ENCODE measurements around the gene CCDC87.

DNA sequence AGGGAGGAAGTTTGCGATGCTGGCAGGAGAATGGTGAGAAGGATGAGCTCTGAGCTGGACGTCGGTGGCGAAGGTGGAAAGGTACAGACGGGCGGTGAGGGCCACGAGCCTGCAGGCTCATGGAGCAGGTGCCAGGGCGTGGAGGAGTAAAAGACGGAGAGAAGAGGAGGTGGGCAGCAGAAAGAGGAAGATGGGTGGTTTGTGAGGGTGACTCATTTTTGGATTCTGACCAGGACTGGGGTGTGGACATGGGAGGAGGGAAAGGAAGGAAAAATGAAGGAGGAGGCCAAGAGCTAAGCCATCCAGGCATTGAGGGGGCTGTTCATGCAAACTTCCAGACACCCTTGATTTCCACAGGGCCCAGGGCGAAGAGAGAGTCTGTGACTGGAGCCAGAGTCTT, 50.5 kb downstream of the CCDC87 start:
- TF ChIP-seq, protein P1, sequence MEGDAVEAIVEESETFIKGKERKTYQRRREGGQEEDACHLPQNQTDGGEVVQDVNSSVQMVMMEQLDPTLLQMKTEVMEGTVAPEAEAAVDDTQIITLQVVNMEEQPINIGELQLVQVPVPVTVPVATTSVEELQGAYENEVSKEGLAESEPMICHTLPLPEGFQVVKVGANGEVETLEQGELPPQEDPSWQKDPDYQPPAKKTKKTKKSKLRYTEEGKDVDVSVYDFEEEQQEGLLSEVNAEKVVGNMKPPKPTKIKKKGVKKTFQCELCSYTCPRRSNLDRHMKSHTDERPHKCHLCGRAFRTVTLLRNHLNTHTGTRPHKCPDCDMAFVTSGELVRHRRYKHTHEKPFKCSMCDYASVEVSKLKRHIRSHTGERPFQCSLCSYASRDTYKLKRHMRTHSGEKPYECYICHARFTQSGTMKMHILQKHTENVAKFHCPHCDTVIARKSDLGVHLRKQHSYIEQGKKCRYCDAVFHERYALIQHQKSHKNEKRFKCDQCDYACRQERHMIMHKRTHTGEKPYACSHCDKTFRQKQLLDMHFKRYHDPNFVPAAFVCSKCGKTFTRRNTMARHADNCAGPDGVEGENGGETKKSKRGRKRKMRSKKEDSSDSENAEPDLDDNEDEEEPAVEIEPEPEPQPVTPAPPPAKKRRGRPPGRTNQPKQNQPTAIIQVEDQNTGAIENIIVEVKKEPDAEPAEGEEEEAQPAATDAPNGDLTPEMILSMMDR (IDR thresholded peaks at IDR 0.05) = no peak
- no peak for TF ChIP-seq POLR2A (IDR thresholded peaks at IDR 0.05)

Measured in sigmoid colon (tissue), 3 donors.